GM21528 (cell line): ENCODE results near the gene BTN3A1.
A peak's percentile ranks its signal among the peaks of the same experiment; 100 is the strongest.
"Not testable (repeated sequence)": the region's sequence is repeated elsewhere in the genome, so short reads cannot be mapped to it uniquely, and the experiment has no call there.

Experiments used
- ATAC-seq: cut with Tn5 transposase; IDR thresholded peaks from one replicate; pipeline ENCODE4 v1.9.1; 2021; ENCODE audit warnings: mild to moderate bottlenecking, moderate library complexity; ENCODE audit not compliant: unreplicated experiment, low FRiP score

BTN3A1 gene

DNA sequence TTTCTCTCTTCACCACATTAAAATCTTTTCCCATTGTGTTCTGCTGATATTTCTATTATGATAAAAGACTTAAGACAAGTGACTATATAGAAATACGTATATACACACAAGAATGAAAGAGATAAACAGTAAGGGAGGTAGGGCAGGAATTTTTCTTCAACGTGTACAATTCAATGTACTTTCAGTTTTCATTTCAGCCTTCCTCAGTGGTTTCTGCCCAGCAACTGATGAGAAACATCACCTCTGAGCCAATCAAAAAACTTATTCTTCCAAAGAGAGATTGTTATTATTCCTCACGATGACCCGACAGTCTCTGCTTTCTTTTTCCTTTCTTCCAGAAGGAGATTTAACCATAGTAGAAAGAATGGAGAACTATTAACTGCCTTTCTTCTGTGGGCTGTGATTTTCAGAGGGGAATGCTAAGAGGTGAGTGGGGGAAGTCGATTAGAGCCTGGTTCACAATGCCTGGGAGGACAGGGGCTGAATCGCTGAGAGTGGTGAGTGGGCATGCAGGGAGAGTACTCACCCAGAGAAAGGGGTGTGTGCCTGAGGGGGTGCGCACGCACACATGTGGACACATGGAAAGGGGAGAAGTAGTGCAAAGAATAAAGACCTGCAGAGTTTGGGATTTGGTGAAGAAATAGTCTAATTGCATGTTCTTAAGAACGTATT, at the start of gene BTN3A1:
TSS of gene BTN3A1 (plus strand) at position 289 of the 672 bp plus-strand sequence. CDS start 3,289 bp downstream, outside the sequence.
- ATAC-seq = peak; percentile 92

DNA sequence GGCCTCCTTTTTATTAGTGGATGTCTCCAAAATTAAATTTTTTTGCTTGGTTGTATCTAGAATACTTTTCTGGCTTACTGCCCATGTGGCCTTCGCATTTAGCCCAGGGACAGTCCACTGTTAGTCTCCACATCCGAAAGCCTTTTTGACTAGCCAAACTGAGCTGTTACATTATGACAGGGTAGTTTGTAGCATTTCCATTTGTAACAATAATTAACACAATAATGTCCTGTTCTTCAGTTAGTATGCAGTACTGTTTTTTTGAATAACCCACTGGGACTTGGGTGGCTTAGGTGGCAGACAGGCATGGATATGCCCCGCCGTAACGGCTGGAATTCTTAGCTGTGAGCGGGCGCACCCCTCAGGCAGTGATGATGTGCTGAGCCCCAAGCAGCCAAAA, 49.8 kb upstream of the BTN3A1 start:
- ATAC-seq = no peak

DNA sequence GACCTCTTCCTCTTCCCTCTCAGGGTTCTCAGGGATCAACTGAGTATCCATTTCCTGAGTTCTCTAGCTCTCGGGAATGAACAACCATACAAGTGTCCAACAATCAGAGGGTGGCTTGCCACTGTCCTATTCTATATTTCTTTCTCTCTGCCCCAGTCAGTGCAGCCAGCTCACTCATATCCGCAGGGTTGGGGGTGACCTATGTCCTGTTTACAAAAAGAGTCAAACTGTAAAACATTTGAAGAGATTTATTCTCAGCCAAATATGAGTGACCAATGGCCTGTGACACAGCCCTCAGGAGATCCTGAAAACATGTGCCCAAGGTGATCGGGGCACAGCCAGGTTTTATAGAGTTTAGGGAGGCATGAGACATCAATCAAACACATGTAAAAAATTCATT, 47.9 kb upstream of the BTN3A1 start:
- no peak for ATAC-seq

DNA sequence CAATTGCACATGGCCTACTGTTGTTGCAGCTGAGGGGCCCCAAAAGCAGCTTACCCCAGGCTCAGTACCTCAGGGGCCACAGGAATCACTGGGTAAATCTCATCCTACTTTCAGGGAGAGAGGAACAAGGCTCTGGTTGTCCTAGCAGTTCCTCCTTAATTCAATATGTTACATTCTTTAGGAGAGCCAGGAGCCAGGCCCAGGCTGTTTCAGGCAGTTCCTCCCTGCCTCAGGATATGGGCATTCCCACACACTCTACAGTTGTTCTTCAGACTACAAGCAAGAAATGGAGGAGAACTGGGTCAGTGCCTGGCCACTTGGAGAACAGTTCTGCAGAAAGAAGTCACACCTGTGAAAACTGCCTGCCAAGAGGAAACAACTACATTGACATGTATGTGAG, 46.7 kb upstream of the BTN3A1 start:
- no peak for ATAC-seq

DNA sequence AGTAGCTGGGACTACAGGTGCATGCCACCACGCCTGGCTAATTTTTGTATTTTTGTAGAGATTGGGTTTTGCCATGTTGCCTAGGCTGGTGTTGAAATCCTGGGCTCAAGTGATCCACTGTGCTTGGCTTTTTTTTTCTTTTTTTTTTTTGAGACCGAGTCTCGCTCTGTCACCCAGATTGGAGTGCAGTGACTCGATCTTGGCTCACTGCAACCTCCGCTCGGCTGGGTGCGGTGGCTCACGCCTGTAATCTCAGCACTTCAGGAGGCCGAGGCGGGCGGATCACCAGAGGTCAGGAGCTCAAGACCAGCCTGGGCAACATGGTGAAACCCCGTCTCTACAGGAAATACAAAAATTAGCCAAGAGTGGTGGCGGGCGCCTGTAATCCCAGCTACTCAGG, 44.5 kb upstream of the BTN3A1 start:
- not testable (repeated sequence) for ATAC-seq

DNA sequence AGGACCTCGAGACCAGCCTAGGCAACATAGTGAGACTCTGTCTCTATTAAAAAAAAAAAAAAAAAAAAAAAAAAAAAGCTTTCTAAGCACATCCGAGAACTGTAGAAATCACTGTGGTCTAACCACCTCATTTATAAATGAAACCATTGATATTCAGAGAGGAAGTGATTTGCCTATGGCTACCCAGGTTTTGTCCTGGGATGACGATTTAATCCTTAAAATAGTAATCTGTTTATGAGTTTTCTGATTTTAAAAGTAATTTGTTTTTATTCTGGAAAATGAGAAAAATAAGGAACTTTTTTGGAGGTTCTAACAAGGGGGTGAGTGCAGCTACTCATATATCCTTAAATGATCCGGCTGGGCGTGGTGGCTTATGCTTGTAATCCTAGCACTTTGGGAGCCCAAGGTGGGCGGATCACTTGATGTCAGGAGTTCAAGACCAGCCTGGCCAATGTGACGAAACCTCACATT, 43.5 kb upstream of the BTN3A1 start:
- ATAC-seq = peak; percentile 45

DNA sequence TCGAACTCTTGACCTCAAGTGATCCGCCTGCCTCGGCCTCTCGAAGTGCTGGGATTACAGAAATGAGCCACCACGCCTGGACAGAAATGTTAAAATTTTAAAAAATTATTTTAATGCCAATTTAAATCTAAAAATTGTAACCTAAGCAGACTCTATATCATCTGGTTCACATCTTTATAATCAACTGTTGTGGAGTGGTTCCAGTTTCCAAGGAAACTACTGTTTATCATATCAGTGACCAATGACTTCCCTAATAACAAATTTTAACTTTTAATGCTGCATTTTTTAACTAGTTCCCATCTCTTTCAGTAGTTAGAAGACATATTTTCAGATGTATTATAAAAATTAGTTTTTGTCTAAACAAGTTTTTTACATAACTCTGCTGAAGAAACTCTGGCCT, 42.3 kb upstream of the BTN3A1 start:
- ATAC-seq = no peak

DNA sequence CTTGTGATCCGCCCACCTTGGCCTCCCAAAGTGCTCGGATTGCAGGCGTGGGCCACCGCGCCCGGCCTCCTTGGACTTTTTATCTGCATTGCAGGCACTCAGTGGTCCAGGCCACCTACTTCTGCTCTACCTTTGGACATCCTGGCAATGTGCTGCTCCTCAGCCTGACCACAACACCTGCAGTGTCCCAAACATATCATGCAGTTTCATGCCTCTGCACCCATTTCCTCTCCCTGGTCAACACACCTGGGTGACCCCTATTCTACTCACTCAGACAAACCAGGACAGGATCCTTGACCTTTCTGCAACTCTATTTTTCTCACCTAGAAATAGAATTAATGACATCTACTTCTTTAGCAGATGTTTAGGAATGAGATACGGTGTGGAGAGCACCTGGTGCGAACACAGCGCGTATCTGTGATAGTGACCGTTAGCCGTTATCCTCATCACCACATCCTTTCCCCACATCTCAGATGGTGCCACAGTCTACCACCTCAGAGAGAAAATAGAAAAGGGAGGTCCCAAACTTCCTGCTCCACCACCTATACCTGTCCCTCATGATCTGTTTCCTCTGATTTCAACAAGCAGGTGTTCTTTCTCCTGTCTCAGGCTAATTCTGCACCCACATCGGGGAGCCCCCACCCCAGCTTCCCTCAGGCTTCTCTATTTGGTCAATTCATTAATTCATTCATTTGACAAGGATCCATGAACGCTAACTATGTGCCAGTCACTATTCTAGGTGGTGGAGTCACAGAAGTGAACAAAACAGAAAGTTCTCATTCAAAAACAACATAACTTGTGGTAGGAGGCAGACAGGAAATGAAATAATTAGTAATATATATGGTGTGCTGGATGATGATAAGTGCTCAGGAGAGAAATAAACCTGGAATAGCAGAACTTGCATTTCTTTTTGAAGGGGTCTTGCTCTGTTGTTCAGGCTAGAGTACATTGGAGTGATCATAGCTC, 41.3 kb upstream of the BTN3A1 start:
- ATAC-seq = peak; percentile 43

DNA sequence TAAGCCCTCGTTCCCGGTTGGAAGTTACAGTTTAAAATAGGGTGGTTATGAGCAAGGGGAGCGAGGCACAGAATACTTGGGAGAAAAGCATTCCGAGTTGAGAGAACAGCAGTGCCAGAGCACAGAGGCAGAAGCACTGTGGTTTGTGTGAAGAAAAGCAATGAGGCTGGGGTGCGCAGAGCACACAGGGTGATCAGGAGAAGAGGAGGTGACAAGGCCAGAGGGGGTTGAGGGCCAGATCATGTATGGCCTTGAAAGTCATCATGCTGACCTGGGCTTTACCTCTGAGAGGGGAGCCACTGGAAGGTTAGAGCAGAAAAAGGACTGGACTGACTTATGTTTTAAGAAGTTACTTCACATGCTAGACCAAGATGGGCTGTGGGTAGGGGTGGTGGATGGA, 40.5 kb upstream of the BTN3A1 start:
- ATAC-seq = no peak

DNA sequence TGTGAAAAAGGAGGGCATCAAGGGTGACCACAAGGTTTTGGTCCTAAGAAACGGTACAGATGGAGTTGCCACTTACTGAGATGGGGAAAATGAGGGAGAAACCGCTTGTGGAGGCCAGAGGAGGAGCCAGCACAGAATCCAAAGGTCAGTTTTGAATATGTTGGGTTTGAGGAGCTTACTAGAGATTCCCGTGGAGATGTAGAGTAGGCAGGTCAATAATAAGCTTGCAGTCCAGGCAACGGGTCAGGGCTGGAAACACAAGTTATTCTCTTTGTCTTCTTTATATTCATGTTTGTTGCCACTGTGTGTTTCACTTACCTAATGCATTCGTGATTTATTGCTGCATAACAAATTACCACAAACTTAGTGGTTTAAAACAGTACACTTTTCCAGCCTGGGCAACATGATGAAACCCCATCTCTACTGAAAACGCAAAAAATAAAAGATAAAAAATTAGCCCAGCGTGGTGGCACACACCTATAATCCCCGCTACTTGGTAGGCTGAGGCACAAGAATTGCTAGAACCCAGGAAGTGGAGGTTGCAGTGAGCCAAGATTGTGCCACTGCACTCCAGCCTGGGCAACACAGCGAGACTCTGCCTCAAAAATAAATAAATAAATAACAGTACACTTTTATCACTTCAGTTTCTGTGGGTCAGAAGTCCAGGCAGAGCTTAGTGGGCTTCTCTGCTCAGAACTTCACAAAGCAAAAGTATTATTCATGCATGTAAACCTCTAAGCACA, 39.8 kb upstream of the BTN3A1 start:
- ATAC-seq = no peak

DNA sequence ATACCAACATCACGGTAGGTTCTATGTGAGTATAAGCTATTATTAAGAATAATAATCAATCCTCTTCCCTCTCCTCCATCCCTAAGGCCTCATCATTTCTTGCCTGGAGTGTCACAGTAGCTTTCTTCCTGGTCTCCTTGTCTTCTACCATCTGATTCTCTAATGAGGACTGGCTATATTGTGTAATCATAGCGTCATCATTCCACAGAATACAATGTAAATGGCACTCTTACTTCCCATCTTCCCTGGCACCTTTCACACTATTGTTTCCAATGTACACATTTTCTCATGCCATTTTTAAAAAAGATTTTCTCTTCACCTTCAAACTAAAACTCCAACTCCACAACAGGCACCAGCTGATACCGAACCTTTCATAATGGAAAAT, 39.2 kb upstream of the BTN3A1 start:
- ATAC-seq = no peak

DNA sequence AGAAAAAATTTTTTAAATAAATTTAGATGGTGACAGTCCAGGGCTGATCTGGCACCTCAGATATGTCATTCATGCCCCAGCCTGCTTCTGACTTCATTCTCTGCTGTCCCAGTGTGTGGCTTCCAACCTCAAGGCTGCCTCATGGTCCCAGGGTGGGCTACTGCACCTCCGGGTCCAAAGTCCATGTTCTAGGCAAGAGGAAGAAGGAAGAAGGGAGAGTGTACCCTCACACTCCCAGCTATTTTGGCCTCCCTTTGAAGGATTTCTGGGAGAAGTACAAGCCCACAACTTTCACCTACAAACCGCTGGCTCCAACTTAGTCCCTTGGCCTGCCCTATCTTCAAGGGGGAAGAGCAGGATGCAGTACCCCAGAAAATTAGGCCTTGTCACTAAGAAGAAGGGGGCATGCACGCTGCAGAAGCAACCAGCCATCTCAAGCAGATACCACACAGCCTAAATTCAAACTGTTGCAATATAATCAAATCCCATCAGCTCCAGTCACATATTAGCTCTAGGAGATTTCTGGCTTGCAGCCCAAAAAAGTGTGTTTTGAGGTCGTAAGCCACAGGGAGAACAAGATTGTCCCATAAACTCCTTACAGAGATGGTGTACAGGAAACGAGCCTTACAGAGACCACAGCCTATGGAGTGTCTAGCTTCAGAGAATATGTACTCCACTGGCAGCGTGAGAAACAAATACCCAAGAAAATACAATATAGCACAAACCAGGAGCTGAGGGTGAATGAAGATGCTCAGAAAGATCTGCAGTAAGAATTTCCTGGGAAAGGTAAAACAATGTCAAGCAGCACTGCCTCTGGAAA, 38.0 kb upstream of the BTN3A1 start:
- ATAC-seq = no peak

DNA sequence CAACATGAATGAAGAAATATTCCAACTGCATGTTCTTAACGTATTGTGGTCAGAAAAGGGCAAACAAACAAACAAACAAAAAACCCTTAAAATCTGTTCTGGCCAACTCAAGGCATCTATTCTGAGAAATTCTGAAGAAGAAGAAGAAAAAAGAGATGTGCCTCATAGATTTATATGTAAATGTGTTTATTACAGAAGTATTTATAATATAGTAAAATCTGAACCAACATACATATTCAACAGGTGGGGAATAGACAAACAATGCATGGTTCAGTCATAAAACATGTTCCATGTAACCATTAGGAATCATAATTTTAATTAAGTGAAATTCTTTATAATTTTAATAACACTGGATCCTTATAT, 36.5 kb upstream of the BTN3A1 start:
- no peak for ATAC-seq

DNA sequence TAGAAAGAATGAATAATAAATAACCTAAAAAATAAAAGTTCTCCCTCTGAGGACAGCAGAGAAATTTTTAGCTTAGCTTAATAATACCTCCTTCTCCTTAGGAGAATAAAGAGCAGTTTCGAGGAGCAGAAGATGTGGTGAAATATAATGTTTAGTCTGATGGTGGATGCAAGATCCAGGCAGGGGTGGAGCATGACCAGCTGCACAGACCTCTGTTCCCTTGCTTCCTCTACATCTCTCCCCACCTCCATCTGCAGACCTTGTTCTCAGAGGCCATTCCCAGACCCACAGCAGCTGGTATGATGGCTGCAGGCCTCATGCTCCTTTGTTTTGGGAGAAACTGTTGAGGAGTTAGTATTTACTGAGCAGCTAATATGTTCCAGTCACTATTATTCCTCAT, 35.6 kb upstream of the BTN3A1 start:
- no peak for ATAC-seq

DNA sequence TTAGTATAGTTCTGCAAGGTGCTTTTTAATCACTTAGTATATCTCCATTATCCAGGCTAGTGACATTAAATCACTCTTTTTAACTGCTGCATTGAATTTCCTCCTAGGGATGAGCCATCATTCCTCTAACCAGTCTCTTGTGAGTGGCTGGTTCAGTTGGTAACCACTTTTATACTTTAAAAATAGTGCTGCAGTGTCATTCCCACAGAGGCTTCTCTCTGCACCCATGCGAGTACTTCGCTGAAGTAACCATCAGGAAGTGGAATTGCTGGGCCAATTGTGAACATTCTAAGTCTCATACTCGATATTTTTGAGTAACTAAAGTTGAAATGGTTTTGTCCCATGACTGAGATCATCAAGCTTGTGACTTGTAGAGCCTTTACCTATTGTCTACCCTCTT, 35.0 kb upstream of the BTN3A1 start:
- ATAC-seq = no peak

DNA sequence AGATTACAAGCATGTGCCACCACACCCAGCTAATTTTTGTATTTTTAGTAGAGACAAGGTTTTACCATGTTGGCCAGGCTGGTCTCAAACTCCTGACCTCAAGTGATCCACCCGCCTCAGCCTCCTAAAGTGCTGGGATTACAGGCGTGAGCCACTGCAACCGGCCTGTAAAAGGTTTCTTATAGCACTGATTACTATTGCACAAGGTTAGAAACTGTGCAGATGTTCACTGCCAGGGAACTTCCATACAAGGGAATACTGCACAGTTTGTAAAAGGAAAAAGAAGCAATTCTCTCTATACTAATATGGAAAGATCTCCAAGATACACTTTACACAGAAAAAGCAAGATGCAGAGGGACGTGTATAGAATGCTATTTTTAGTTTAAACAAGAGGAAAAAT, 30.3 kb upstream of the BTN3A1 start:
- not testable (repeated sequence) for ATAC-seq

DNA sequence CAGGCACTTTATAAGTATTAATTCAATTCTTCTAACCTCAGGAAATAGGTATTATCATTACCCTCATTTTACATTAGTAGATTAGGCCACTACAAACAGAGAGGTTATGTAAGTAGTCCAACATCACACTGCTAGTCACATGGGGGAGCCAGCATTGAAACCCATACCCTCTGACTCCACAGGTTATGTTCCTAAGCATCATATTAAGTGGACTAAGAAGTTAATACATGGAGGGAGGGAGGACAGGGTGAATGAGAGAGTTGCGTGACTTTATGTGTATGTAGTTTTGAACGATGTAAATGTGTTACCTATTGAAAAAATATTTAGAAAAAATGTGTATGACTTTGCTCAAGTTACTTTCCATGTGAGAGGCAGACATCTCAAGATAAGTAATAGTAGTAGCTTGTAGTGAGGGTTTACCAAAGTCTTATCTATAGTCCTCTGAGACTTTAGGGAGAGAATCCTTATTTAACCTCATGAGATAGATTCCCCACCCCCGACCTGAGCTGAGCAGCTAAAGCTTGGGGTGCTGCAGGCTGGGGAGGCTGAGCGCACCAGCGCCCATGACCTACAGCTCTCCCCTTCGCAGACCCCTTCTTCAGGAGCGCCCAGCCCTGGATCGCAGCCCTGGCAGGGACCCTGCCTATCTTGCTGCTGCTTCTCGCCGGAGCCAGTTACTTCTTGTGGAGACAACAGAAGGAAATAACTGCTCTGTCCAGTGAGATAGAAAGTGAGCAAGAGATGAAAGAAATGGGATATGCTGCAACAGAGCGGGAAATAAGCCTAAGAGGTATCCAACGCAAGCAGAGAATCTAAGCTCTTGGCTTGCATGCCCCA, 29.5 kb upstream of the BTN3A1 start:
- no peak for ATAC-seq

DNA sequence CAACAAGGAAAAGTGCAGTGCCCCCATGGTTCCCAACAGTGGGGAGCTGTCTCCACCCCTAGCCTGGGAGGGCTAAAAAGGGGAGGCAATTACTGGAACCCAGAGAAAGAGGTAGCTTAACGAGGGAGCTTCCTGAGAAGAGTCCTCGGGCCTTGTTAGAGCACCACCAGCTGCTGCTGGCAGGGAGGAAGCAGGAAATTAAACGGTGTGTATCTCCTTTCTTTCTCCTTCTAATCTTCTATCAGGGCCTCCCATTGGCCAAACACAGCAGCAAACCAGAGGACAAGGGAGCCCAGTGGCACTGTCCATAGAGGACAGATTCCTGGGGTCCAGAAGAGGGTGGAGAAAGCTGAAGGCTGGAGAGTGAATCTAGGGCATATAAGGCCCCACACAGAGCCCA, 26.8 kb upstream of the BTN3A1 start:
- ATAC-seq = no peak

DNA sequence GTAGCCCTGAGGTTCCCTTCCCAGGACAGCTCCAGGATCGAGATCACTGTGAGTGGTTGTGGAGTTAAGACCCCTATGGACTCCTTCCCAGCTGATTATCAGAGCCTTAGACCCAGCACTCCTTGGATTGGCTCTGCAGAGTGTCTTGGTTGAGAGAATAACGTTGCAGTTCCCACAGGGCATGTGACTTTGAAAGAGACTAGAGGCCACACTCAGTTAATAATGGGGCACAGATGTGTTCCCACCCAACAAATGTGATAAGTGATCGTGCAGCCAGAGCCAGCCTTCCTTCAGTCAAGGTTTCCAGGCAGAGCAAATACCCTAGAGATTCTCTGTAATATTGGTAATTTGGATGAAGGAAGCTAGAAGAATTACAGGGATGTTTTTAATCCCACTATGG, 24.4 kb upstream of the BTN3A1 start:
- no peak for ATAC-seq
